A204.1 (cell line): ENCODE results near the gene ASTN2.

ENCODE experiments used
- FAIRE-seq: peaks from 2 replicates; lab custom pipeline; 2012; peaks lifted over from hg19 to GRCh38; lab: Jason Lieb, UNC

Gene ASTN2

GRCh38 chr9:117363006-117363405 is 51.9 kb downstream of the ASTN2 start:
- no peak for FAIRE-seq

- FAIRE-seq: no peak
Measured at GRCh38 chr9:117359910-117360309, 54.9 kb downstream of the ASTN2 start.

DNA sequence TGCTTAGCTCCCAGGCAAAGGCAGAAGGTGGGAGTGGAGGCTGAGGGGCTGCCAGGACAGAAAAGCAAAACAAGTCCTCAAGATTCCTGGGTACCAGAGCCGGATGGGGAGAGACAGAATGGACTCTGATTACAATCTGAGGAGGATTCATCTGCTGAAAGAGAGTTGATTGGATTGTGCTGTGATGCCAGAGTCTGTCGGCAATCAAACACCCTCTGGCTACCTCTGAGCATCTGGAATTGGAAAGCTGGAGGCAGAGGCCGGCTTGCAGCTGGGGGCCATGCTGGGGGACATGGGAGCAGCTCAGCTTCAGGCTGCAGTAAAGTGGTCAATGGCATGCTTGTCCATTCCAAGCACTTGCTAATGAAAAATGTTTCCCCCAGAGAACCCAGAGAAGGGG is 59.3 kb downstream of the ASTN2 start:
- no peak for FAIRE-seq

DNA sequence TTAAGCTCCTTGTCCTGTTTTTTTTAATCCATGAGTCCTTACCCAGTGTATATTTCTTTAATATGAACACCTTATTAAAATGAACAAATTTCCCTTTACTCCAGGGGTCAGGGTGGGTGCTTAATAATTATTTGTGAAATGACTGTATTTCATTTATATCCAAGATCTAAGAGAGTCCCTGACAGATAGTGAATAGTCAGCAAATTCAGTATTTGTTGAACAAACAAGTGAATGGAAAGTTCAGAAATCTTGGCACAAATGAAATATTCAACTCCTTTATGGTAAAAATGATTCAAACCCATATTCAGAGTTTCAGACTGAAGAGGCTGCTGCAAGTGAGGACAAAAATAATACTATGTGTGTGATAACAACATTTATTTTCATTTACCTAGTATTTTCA is 59.9 kb downstream of the ASTN2 start:
- no peak for FAIRE-seq

- no peak for FAIRE-seq
Measured at GRCh38 chr9:117354244-117354847, 60.5 kb downstream of the ASTN2 start.

DNA sequence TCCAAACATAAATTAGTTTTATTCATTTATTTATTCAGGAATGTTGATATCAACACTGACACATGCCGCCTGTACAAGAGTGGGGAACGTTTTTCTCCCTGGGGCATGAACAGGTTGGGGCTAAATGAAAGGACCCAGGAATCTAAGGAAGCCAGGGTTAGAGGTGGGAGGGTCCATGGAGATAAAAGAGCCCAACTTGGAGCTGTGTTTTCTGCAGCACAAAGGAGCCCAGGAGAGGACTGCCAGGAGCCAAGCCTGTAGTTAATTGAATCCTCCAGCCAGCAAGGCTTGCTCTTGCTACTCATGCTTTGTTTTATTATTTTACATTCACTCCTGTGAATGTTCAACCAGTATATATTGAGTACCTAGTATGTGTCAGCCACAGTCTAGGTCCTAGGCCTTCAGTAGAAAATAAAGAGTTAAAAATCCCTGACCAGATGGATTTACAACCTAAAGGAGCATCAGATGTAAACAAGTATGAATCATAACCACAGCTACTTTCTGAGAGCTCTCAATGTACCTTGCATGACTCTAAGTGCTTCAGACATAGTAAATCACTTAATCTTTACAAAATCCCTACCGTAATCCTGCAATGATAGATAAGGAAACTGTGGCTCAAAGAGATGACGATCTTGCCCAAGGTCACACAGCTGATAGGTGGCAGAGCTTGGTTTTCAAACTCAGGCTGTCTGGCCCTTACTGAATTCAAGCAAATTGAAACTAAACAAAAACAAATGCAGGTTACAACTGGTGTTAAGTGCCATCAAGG is 69.8 kb downstream of the ASTN2 start:
- no peak for FAIRE-seq

DNA sequence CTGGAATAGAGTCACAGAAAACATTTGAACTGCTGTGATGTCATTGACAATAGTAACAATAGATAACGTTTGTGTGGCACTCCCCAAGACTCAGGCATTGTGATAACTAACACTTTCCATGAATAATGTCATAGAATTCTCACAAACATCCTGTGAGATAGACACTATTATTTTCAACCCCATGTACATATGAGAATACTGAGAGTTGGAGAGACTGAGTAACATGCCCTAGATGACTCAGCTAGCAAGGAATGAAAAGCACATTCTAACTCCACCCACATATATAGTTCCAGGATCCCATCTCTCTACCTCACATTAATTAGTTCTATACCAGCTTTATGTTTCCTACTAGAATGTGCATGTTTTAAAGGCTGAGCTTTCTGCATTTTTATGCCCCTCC is 71.4 kb downstream of the ASTN2 start:
- no peak for FAIRE-seq

- FAIRE-seq: no peak
Measured at GRCh38 chr9:117341151-117341550, 73.7 kb downstream of the ASTN2 start.

DNA sequence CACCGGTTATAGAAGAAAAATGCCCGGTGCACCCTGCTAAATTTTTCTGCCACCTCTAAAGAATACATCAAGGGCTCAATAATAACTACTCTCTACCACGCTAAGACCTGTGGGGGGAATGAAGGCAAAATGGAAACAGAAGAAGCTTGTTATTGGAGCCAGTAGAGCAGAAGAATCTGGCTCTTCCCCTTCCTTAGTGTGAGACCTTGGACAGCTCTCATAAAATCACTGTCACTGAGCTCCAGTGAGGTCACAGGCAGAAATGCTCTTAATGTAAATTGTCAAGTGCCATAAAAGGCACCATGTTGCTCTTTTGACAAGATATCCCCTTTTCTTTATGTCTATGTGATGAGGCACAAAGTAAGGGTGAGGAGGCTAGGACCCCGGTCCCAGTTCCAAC is 74.4 kb downstream of the ASTN2 start:
- FAIRE-seq: no peak

DNA sequence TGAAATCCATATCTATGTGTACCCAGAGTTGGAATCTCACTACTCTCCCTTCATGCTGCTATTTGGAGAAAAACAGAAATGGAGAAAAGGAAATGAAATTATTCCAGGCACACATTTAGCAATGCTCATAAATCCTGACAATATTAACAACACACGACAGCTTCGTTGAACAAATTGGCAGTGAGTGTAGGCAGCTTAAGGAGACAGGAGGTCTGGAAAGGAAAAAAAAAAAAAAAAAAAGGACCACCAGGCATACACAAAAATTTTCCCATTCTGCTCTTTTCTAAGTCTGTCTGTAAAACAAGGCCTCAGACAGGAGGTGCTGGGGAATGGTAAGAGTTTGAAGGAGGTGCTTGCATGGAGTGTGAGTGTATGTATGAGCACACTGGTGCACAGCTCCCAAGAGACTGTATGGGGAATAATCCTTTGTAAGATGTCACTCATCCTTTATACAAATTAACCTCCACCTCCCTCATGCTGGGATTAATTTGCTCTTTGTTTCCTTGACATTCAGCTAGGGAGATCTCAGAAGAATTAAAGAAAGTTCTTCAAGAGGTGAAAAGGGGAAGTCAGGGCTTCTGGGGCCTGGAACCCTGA is 78.9 kb downstream of the ASTN2 start:
- no peak for FAIRE-seq

- FAIRE-seq: no peak
Measured at GRCh38 chr9:117334101-117334500, 80.8 kb downstream of the ASTN2 start.

- FAIRE-seq: no peak
Measured at GRCh38 chr9:117325831-117326230, 89.0 kb downstream of the ASTN2 start.

DNA sequence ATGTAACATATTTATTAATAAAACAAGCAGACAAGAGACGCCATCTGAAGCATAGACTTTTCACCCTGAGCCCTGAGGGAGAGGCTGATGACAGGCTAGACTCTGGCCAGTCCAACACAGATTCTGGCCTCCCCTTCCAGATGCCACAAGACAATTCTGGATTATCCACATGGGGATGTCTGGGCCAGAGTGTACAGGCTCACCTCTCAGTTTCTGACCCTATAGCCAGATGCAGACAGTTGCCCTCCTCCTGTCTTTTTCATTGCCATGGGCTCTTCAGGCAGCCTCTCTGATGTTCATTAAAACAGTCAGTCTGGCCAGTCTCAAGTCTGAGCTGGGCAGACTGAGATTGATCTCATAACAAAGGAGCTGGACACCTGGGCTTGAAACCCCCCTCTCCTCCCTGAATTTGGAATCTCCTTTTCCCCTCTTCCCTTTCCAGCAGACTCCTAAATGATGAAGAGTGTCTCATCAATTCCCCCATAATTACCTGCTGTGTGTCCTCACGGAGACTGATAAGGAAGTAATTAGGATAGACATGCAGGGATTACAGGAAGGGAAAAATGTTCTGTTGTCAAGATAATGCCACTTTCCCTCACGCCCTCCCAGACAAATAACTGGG is 89.6 kb downstream of the ASTN2 start:
- no peak for FAIRE-seq

DNA sequence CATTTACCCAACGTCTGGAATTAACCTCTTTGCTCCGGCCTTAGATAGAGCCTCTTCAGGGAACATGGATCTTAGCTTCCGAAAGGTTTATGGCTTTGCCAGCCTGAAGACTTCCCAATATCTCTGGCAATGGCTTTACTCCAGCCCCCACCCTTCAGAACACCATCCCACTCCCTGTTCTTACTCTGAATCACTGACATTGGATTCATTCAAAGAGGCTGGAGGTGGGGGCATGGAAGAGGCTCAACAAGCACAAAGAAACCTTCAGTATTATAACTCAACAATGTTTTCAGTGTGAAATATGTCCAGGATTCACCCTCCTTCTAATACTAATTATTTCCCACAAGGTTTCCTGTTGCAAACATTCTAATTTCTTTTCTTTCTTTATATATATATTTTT is 91.5 kb downstream of the ASTN2 start:
- no peak for FAIRE-seq

- no peak for FAIRE-seq
Measured at GRCh38 chr9:117317192-117317591, 97.7 kb downstream of the ASTN2 start.

DNA sequence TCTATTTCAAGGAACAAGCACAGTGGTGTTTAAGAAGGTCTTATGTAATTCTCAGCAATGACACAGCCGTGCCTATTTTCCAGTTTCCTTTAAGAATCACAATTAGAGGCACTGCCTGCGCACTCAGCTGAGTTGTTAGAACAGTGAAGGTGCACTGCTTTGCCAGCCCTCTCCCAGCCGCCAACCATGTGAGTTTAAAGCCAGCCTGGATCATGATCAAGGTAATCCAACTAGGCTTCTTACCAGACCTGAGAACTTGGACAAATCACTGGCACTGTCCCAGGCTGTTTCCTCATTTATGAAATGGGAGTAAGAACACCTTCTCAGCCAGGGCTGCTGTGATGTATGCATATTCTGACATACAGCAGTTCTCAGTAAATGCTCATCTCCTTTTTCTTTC is 99.6 kb downstream of the ASTN2 start:
- FAIRE-seq: no peak

DNA sequence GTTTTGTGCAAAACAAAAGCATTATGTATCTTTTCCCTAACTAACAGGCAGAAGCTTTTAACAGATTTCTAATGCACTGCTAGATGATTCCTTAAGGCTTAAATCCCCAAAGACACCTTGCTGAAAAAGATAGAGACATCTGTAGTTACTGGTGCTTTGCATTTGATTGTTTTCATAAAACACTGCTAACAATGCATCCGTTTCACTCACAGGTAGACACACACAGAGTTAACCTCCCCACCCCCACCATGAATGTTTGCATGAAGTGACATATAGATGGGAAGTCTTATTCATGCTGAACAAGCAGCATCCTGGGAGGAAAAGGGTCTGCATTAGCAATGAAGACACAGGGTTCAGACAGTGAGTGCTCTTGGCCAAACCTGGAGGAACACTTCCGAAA is 100.9 kb downstream of the ASTN2 start:
- no peak for FAIRE-seq

DNA sequence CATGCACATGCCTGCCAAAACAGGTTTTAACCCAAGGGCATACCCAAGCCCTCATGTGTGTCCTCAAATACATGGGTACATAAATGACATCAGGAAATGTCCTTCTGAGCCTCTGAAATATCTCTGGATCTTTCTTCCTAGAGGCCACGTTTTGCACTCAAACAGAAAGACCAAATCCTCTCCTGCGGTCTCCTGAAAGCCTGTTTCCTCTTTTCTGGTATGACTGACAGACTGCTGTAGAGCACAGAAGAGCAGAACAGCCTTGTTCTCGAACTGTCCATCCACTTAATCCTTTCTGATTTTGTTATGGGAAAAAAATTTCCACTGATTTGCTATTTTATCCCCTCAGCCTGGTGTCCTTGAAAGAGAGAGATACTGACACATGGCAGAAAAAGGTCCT is 107.2 kb downstream of the ASTN2 start:
- no peak for FAIRE-seq

DNA sequence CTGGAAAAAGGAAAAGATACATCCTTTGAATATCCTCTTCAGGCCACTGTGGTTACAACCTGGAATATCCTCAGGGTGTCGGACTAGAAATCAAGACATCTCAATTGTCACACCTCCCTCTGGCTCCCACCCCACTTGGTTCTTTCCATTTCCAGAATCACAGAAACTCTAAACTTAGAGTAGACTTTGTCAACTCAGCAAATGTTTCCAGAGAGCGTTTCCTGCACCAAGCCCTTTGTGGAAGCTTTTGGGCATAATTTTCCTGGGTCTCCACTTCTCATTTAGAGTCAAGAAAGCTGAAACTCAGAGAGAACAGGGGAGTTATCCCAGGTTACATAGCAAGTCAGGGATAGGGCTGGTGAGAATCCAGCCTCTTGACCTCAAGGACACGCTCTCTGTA is 108.8 kb downstream of the ASTN2 start:
- no peak for FAIRE-seq

GRCh38 chr9:117305454-117305853 is 109.4 kb downstream of the ASTN2 start:
- FAIRE-seq: no peak

DNA sequence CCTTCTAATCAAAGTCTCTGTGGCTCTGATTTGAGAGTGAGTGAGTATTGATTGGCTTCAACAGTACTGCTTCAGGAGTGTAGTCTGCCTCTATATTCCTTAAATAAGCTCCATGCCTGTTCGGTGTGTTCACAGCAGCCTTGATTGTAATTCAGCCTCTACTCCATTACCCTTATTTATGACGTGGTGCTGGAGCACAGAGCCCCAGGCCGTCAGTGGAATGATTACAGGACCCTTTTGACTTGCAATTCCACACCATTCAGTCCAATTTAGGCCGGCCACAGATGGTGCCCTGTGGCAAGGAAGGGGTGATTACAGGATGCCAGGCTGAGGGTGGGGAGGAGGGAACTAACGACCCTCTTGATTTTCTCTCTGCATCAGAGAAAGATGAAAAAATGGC is 110.3 kb downstream of the ASTN2 start:
- no peak for FAIRE-seq

DNA sequence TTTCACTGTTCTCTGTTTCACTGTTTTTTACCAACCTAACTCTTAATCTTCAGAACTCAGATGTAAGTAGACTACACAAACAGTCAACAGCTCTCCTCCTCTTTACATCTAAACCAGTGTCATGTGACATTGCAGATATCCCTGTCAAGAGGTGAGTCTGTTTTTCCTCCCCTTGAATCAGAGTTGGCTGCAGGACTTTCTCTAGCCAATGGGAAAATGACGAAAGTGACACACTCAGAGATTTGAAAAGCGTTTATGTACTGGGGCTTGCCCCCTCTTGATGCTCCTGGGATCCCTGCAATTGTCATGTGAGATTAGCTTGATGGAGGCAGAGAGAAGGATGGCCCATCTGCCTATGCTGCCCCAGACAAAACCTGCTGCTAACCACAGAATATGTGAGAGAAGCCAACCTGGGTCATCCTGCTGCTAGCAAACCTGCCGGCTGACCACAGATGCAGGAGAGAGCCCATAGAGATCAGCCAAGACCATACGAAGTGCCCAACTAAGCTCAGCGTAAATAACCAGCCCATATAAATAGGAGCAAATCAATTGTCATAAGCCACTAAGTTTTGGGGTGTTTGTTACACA is 111.1 kb downstream of the ASTN2 start:
- no peak for FAIRE-seq

DNA sequence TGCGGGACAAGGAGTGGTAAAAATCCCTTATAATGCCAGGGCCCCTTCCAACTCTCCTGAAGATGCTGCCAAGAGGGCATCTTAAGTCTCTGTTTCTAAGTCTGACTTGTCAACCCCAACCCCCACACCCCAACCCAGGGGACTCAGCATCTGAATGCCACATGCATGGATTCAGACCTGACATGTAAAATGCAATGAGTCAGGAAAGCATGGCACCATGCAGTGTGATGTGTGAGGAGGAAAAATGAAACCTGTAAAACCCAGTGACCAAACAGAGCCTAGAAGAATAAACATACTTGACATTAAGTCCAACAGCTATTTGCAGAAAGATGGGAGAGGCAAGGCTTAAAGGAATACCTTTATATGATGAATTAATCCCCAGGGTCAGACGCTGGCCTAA is 112.4 kb downstream of the ASTN2 start:
- no peak for FAIRE-seq
